ENCODE data around the gene PRR5. TPM values are rescaled to one million over a fixed set of nuclear protein-coding genes. Genes with fewer than 3 reads are reported as not detected.

The PRR5 gene
- total and polyA plus RNA-seq, 2 donors (not counting 1 experiment from before 2014, with no cell fraction given): 18.4 to 36.1 TPM

DNA sequence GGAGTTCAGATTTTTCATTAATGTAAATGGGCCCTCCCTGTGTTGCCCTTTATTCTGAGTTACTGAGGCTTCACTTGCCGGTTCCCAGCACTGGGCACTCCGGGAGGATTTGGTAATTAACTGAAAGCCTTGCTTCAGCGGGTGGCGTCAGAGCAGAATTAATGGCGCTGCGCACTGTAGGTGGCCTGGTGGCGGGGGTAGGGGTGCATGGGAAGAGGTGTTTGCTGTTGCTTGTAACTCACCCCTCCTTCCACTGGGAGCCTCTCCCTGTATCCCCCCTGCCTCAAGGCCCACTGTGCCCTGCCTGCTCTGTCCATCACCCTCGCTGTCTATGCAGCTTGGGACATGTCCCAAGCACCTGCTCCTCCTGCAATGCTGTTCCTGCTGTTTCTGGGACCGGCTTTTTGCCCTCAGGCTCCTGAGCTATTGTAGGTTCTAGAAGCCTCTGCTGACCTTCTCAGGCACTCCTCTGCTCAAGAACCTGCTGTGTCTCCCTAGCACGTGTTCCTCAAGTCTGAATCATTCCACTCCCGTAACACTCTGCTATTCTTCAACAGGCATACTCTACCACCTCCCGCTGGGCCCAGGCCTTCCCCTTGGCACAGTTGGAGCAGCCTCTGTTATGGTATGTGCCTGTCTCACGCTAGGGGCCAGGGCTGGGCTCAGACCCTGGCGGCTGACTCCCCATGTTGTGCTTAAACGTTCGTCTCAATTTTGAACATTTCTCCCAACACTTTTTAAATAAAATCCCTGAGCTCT, 74.8 kb downstream of the PRR5 start:
- ChIA-PET POLR2A (no interaction called here), CTCF (no interaction called here)
- H3K4me3 Mint-ChIP-seq: no peak overlapping the region
- ATAC-seq (ENCODE audit: low read depth): no peak
- Histone ChIP-seq H2AFZ (ENCODE audit: insufficient read depth, low read depth, low read length, poor library complexity, severe bottlenecking) (no peak overlapping the region), H3K4me1 (ENCODE audit: control insufficient read depth in 2 of 2, insufficient read depth in 2 of 2, low read length in 2 of 2) (no peaks in the 10 kb centered on the region), H3K27me3 (replicated peaks in 1 of 4; ENCODE audit: control extremely low read depth in 1 of 4, control insufficient read depth in 3 of 4, insufficient read depth in 4 of 4, low read length in 3 of 4) (no peaks in the 10 kb centered on the region), H3K9me3 (ENCODE audit: control extremely low read depth in 1 of 3, control insufficient read depth in 2 of 3, insufficient read depth in 1 of 3, low read length in 2 of 3) (peaks cover 6 to 16% (median 16%) of the 10 kb centered on the region in 3 donors), H4K20me1 (ENCODE audit: control insufficient read depth, insufficient read depth, low read length, poor library complexity, severe bottlenecking) (no peaks in the 10 kb centered on the region), H3K79me2 (ENCODE audit: control insufficient read depth, insufficient read depth, low read length) (no peaks in the 10 kb centered on the region), H3K27ac (ENCODE audit: low read length in 2 of 2) (no peak overlapping the region), H3K4me2 (replicated peaks; ENCODE audit: low read depth, low read length, poor library complexity, severe bottlenecking) (no peak overlapping the region), H3K9ac (ENCODE audit: low read length) (no peak overlapping the region), H3K36me3 (replicated peaks in 1 of 2; ENCODE audit: control extremely low read depth in 1 of 2, control insufficient read depth in 1 of 2, extremely low read depth in 1 of 2, insufficient read depth in 2 of 2, low read length in 1 of 2) (no peaks in the 10 kb centered on the region), H3K4me3 (ENCODE audit: control extremely low read depth in 1 of 5, extremely low read depth in 1 of 5, insufficient read depth in 1 of 5, low read depth in 2 of 5, low read length in 4 of 5) (no peak overlapping the region)
- H3K27me3 Mint-ChIP-seq: peaks cover 13% of the 10 kb centered on the region
- intact Hi-C loops (cut with micrococcal nuclease): no loop called here
- H3K4me1 Mint-ChIP-seq: no peaks in the 10 kb centered on the region
- no peak overlapping the region for H3K27ac Mint-ChIP-seq
- peaks cover 8% of the 10 kb centered on the region for H3K9me3 Mint-ChIP-seq (ENCODE audit: insufficient read depth)
- DNase-seq: no peak
- WGBS (ENCODE audit: insufficient coverage): 85% methylated on average over 8 of the region's 16 CpGs
- TF ChIP-seq EZH2 (IDR thresholded peaks at IDR 0.05; ENCODE audit: borderline replicate concordance, insufficient read depth, low read depth, low read length, poor library complexity, severe bottlenecking): no peak
- TF ChIP-seq, protein P1, sequence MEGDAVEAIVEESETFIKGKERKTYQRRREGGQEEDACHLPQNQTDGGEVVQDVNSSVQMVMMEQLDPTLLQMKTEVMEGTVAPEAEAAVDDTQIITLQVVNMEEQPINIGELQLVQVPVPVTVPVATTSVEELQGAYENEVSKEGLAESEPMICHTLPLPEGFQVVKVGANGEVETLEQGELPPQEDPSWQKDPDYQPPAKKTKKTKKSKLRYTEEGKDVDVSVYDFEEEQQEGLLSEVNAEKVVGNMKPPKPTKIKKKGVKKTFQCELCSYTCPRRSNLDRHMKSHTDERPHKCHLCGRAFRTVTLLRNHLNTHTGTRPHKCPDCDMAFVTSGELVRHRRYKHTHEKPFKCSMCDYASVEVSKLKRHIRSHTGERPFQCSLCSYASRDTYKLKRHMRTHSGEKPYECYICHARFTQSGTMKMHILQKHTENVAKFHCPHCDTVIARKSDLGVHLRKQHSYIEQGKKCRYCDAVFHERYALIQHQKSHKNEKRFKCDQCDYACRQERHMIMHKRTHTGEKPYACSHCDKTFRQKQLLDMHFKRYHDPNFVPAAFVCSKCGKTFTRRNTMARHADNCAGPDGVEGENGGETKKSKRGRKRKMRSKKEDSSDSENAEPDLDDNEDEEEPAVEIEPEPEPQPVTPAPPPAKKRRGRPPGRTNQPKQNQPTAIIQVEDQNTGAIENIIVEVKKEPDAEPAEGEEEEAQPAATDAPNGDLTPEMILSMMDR (IDR thresholded peaks at IDR 0.05): no peak

DNA sequence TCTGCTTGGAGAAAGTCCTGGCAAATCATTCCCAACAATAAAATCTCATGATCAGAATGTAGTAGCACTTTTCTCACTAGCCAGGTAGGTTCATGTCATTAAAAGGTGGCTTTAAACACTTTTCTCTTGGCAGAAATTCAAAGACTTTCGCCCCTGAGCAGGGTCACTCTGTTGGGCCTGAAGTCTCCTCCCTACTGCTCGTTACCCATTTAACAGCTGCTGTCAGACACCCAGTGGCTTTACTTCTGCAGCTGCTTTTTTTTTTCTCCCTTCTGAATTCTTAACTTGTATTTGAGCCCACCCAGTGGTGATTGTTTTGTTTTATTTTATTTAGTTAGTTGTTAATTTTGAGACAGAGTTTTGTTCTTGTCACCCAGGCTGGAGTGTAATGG, 75.4 kb downstream of the PRR5 start:
- no peak overlapping the region for H3K4me2 ChIP-seq (replicated peaks; ENCODE audit: low read depth, low read length, poor library complexity, severe bottlenecking)
- no peak overlapping the region for H3K9ac ChIP-seq (ENCODE audit: low read length)
- no peaks in the 10 kb centered on the region for H3K36me3 ChIP-seq (replicated peaks in 1 of 2; ENCODE audit: control extremely low read depth in 1 of 2, control insufficient read depth in 1 of 2, extremely low read depth in 1 of 2, insufficient read depth in 2 of 2, low read length in 1 of 2)
- ChIA-PET POLR2A (no interaction called here), CTCF (no interaction called here)
- ATAC-seq (ENCODE audit: low read depth) (no peak), DNase-seq (no peak)
- H3K27ac Mint-ChIP-seq: no peak overlapping the region
- H3K79me2 ChIP-seq (ENCODE audit: control insufficient read depth, insufficient read depth, low read length): no peaks in the 10 kb centered on the region
- H3K4me3 Mint-ChIP-seq: no peak overlapping the region
- no peak overlapping the region for H3K4me3 ChIP-seq (ENCODE audit: control extremely low read depth in 1 of 5, extremely low read depth in 1 of 5, insufficient read depth in 1 of 5, low read depth in 2 of 5, low read length in 4 of 5)
- no peaks in the 10 kb centered on the region for H3K4me1 Mint-ChIP-seq
- no peak overlapping the region for H3K27ac ChIP-seq (ENCODE audit: low read length in 2 of 2)
- whole genome bisulfite sequencing (ENCODE audit: insufficient coverage): no CpG with 5 or more reads among the region's 2 CpGs
- no peaks in the 10 kb centered on the region for H3K4me1 ChIP-seq (ENCODE audit: control insufficient read depth in 2 of 2, insufficient read depth in 2 of 2, low read length in 2 of 2)
- peaks cover 13% of the 10 kb centered on the region for H3K27me3 Mint-ChIP-seq
- H3K9me3 ChIP-seq (ENCODE audit: control extremely low read depth in 1 of 3, control insufficient read depth in 2 of 3, insufficient read depth in 1 of 3, low read length in 2 of 3): peaks cover 6 to 16% (median 14%) of the 10 kb centered on the region in 3 donors
- H3K9me3 Mint-ChIP-seq (ENCODE audit: insufficient read depth): peaks cover 6% of the 10 kb centered on the region
- intact Hi-C loops (cut with micrococcal nuclease): no loop called here
- H2AFZ ChIP-seq (ENCODE audit: insufficient read depth, low read depth, low read length, poor library complexity, severe bottlenecking): no peak overlapping the region
- H4K20me1 ChIP-seq (ENCODE audit: control insufficient read depth, insufficient read depth, low read length, poor library complexity, severe bottlenecking): no peaks in the 10 kb centered on the region
- H3K27me3 ChIP-seq (replicated peaks in 1 of 4; ENCODE audit: control extremely low read depth in 1 of 4, control insufficient read depth in 3 of 4, insufficient read depth in 4 of 4, low read length in 3 of 4): no peaks in the 10 kb centered on the region
- TF ChIP-seq, protein P1 (IDR thresholded peaks at IDR 0.05): no peak
- TF ChIP-seq EZH2 (IDR thresholded peaks at IDR 0.05; ENCODE audit: borderline replicate concordance, insufficient read depth, low read depth, low read length, poor library complexity, severe bottlenecking): no peak

Measured in B cell (primary cell).